ENCODE results near the gene FGFBP2. TPM values are rescaled to one million over a fixed set of nuclear protein-coding genes. Genes with fewer than 3 reads are reported as not detected.

FGFBP2 gene
- total and polyA plus RNA-seq, 10 of the 15 experiments (the other 5 are each of a cell fraction or from before 2014, with no cell fraction given) = 0.23 TPM; not detected in 9

DNA sequence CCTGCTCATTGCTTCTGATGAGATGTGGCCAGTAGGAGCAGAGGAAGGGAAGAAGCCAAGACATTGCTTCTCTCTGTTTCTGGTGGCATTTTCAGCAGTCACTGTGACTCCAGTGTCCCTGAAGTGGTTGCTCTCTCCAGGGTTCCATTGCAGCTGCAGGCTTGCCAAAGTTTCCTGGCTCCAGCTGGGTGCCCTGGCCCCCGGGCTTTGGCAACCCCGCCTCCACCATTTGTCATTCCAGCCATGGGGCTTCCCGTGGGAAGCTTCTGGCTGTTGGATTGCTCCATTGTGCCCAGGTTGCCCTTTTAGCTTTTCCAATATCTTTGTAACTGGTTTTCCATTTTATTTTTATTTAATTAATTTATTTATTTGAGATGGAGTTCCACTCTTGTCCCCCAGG lies 37.1 kb downstream of the FGFBP2 start (continued):
- TF ChIP-seq, protein P1, sequence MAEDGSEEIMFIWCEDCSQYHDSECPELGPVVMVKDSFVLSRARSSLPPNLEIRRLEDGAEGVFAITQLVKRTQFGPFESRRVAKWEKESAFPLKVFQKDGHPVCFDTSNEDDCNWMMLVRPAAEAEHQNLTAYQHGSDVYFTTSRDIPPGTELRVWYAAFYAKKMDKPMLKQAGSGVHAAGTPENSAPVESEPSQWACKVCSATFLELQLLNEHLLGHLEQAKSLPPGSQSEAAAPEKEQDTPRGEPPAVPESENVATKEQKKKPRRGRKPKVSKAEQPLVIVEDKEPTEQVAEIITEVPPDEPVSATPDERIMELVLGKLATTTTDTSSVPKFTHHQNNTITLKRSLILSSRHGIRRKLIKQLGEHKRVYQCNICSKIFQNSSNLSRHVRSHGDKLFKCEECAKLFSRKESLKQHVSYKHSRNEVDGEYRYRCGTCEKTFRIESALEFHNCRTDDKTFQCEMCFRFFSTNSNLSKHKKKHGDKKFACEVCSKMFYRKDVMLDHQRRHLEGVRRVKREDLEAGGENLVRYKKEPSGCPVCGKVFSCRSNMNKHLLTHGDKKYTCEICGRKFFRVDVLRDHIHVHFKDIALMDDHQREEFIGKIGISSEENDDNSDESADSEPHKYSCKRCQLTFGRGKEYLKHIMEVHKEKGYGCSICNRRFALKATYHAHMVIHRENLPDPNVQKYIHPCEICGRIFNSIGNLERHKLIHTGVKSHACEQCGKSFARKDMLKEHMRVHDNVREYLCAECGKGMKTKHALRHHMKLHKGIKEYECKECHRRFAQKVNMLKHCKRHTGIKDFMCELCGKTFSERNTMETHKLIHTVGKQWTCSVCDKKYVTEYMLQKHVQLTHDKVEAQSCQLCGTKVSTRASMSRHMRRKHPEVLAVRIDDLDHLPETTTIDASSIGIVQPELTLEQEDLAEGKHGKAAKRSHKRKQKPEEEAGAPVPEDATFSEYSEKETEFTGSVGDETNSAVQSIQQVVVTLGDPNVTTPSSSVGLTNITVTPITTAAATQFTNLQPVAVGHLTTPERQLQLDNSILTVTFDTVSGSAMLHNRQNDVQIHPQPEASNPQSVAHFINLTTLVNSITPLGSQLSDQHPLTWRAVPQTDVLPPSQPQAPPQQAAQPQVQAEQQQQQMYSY (CRISPR knock-in tag; IDR thresholded peaks at IDR 0.05) = no peak
- TF ChIP-seq, protein P2, sequence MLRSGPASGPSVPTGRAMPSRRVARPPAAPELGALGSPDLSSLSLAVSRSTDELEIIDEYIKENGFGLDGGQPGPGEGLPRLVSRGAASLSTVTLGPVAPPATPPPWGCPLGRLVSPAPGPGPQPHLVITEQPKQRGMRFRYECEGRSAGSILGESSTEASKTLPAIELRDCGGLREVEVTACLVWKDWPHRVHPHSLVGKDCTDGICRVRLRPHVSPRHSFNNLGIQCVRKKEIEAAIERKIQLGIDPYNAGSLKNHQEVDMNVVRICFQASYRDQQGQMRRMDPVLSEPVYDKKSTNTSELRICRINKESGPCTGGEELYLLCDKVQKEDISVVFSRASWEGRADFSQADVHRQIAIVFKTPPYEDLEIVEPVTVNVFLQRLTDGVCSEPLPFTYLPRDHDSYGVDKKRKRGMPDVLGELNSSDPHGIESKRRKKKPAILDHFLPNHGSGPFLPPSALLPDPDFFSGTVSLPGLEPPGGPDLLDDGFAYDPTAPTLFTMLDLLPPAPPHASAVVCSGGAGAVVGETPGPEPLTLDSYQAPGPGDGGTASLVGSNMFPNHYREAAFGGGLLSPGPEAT (IDR thresholded peaks at IDR 0.05; ENCODE audit: low read depth) = no peak
- no peak for TF ChIP-seq PAX5 (IDR thresholded peaks at IDR 0.05; ENCODE audit: borderline replicate concordance, low read depth, low read length)
- TF ChIP-seq BACH1 (IDR thresholded peaks at IDR 0.05; ENCODE audit: borderline replicate concordance) = no peak
- TF ChIP-seq TARDBP (IDR thresholded peaks at IDR 0.05; ENCODE audit: borderline replicate concordance) = no peak
- no peak for TF ChIP-seq GATAD2B (conservative IDR thresholded peaks at IDR 0.05; ENCODE audit: low read depth)
- TF ChIP-seq BRCA1 (IDR thresholded peaks at IDR 0.05; ENCODE audit: low read depth, low read length) = no peak
- no peak for TF ChIP-seq BMI1 (IDR thresholded peaks at IDR 0.05; ENCODE audit: borderline replicate concordance)
- TF ChIP-seq, protein P3, sequence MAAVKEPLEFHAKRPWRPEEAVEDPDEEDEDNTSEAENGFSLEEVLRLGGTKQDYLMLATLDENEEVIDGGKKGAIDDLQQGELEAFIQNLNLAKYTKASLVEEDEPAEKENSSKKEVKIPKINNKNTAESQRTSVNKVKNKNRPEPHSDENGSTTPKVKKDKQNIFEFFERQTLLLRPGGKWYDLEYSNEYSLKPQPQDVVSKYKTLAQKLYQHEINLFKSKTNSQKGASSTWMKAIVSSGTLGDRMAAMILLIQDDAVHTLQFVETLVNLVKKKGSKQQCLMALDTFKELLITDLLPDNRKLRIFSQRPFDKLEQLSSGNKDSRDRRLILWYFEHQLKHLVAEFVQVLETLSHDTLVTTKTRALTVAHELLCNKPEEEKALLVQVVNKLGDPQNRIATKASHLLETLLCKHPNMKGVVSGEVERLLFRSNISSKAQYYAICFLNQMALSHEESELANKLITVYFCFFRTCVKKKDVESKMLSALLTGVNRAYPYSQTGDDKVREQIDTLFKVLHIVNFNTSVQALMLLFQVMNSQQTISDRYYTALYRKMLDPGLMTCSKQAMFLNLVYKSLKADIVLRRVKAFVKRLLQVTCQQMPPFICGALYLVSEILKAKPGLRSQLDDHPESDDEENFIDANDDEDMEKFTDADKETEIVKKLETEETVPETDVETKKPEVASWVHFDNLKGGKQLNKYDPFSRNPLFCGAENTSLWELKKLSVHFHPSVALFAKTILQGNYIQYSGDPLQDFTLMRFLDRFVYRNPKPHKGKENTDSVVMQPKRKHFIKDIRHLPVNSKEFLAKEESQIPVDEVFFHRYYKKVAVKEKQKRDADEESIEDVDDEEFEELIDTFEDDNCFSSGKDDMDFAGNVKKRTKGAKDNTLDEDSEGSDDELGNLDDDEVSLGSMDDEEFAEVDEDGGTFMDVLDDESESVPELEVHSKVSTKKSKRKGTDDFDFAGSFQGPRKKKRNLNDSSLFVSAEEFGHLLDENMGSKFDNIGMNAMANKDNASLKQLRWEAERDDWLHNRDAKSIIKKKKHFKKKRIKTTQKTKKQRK (IDR thresholded peaks at IDR 0.05; ENCODE audit: low read depth, low read length) = no peak

Data from GM12878 (cell line).